Measurements from ENCODE around the gene ANKRD65.

DNA sequence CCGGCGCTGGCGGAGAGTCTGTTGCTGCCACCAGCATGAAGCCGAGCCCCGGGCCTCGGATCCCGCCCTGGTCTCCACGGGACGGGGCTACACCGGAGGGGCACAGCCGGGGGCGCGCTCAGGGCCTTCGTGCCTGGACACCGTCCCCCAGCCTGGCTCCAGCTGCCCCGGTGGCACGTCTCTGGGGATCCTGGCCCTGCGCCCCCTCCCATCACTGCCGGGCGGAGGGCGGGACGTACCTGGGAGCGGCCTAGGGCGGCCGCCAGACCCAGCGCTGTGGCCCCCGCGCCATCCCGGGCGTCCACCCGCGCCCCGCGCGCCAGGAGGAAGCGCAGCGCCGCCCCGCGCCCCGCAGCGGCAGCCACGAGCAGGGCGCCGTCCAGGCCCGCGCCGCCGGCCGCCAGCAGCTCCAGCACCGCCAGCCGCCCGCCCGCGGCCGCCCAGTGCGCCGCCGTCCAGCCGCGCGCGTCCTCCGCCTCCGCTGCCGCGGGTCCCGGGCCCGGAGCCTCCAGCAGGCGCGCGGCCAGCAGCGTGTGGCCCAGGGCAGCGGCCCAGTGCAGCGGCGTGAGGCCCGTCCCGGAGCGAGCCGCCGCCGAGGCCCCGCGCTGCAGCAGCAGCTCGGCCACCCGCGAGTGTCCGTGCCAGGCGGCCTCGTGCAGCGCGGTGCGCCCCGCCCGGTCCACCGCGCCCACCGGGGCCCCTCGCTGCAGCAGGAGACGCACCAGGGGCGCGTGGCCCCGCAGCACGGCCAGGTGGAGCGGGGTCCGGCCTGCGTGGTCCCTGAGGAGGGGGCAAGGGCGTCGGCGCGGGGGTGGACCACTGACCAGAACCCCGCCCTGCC, 1.0 kb downstream of the ANKRD65 start:
- TF ChIP-seq, protein P1, sequence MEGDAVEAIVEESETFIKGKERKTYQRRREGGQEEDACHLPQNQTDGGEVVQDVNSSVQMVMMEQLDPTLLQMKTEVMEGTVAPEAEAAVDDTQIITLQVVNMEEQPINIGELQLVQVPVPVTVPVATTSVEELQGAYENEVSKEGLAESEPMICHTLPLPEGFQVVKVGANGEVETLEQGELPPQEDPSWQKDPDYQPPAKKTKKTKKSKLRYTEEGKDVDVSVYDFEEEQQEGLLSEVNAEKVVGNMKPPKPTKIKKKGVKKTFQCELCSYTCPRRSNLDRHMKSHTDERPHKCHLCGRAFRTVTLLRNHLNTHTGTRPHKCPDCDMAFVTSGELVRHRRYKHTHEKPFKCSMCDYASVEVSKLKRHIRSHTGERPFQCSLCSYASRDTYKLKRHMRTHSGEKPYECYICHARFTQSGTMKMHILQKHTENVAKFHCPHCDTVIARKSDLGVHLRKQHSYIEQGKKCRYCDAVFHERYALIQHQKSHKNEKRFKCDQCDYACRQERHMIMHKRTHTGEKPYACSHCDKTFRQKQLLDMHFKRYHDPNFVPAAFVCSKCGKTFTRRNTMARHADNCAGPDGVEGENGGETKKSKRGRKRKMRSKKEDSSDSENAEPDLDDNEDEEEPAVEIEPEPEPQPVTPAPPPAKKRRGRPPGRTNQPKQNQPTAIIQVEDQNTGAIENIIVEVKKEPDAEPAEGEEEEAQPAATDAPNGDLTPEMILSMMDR (IDR thresholded peaks at IDR 0.05), result no peak
- no peak for TF ChIP-seq EZH2phosphoT487 (IDR thresholded peaks at IDR 0.05)

Measured in neural progenitor cell (in vitro differentiated cells).